ENCODE results near the gene PPP1R3C.

- TF ChIP-seq ZNF114 (CRISPR knock-in tag; IDR thresholded peaks at IDR 0.05), result no peak
- no peak for TF ChIP-seq CTCF (conservative IDR thresholded peaks at IDR 0.05; ENCODE audit: low read depth in 2 of 2)
- no peak for TF ChIP-seq EZH2phosphoT487 (IDR thresholded peaks at IDR 0.05; ENCODE audit: unreplicated experiment)
- TF ChIP-seq POLR2AphosphoS5 (IDR thresholded peaks at IDR 0.05; ENCODE audit: low read depth), result no peak
Observed at GRCh38 chr10:91677911-91678310, 45.0 kb upstream of the PPP1R3C start.

All from GM23338 (cell line).